Measurements from ENCODE around the gene NXPE3.

The NXPE3 gene

GRCh38 chr3:101868534-101869464, 89.8 kb downstream of the NXPE3 start:
- Histone ChIP-seq H3K27me3 (ENCODE audit: insufficient read depth, low read length, poor library complexity, severe bottlenecking) (no peaks in the 10 kb centered on the region), H3K9ac (ENCODE audit: low read depth, low read length, poor library complexity, severe bottlenecking) (no peak overlapping the region), H3K36me3 (ENCODE audit: insufficient read depth, low read length) (no peaks in the 10 kb centered on the region), H3K9me3 (ENCODE audit: insufficient read depth, low read depth, low read length) (no peaks in the 10 kb centered on the region), H3K79me2 (ENCODE audit: insufficient read depth, low read length) (no peaks in the 10 kb centered on the region), H4K20me1 (ENCODE audit: insufficient read depth, low read length, poor library complexity, severe bottlenecking) (no peaks in the 10 kb centered on the region), H3F3A (ENCODE audit: low read depth) (no peaks in the 10 kb centered on the region), H2AFZ (ENCODE audit: low read length) (peak overlapping the region; percentile 32; the same call in 1 of the 2 replicates), H3K4me3 (ENCODE audit: low read length, poor library complexity, severe bottlenecking) (no peak overlapping the region), H3K4me1 (ENCODE audit: insufficient read depth, low read length, poor library complexity, severe bottlenecking) (peaks cover 6% of the 10 kb centered on the region), H3K9me2 (replicated peaks; ENCODE audit: low read depth, low read length) (no peaks in the 10 kb centered on the region), H3K4me2 (ENCODE audit: low read depth, low read length, poor library complexity, severe bottlenecking) (no peak overlapping the region)
- TF ChIP-seq, protein P1, sequence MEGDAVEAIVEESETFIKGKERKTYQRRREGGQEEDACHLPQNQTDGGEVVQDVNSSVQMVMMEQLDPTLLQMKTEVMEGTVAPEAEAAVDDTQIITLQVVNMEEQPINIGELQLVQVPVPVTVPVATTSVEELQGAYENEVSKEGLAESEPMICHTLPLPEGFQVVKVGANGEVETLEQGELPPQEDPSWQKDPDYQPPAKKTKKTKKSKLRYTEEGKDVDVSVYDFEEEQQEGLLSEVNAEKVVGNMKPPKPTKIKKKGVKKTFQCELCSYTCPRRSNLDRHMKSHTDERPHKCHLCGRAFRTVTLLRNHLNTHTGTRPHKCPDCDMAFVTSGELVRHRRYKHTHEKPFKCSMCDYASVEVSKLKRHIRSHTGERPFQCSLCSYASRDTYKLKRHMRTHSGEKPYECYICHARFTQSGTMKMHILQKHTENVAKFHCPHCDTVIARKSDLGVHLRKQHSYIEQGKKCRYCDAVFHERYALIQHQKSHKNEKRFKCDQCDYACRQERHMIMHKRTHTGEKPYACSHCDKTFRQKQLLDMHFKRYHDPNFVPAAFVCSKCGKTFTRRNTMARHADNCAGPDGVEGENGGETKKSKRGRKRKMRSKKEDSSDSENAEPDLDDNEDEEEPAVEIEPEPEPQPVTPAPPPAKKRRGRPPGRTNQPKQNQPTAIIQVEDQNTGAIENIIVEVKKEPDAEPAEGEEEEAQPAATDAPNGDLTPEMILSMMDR (conservative IDR thresholded peaks at IDR 0.05; ENCODE audit: low read length) = no peak
- TF ChIP-seq EZH2phosphoT487 (IDR thresholded peaks at IDR 0.05; ENCODE audit: borderline replicate concordance) = no peak

- H4K20me1 ChIP-seq (ENCODE audit: insufficient read depth, low read length, poor library complexity, severe bottlenecking) = no peaks in the 10 kb centered on the region
- no peak overlapping the region for H3K4me2 ChIP-seq (ENCODE audit: low read depth, low read length, poor library complexity, severe bottlenecking)
- peaks cover 6% of the 10 kb centered on the region for H3K4me1 ChIP-seq (ENCODE audit: insufficient read depth, low read length, poor library complexity, severe bottlenecking)
- H3K9ac ChIP-seq (ENCODE audit: low read depth, low read length, poor library complexity, severe bottlenecking) = no peak overlapping the region
- no peaks in the 10 kb centered on the region for H3K36me3 ChIP-seq (ENCODE audit: insufficient read depth, low read length)
- TF ChIP-seq, protein P1 (conservative IDR thresholded peaks at IDR 0.05; ENCODE audit: low read length) = no peak
- TF ChIP-seq EZH2phosphoT487 (IDR thresholded peaks at IDR 0.05; ENCODE audit: borderline replicate concordance) = no peak
- no peak overlapping the region for H2AFZ ChIP-seq (ENCODE audit: low read length)
- H3K79me2 ChIP-seq (ENCODE audit: insufficient read depth, low read length) = no peaks in the 10 kb centered on the region
- no peak overlapping the region for H3K4me3 ChIP-seq (ENCODE audit: low read length, poor library complexity, severe bottlenecking)
- no peaks in the 10 kb centered on the region for H3F3A ChIP-seq (ENCODE audit: low read depth)
- no peaks in the 10 kb centered on the region for H3K9me2 ChIP-seq (replicated peaks; ENCODE audit: low read depth, low read length)
- H3K27me3 ChIP-seq (ENCODE audit: insufficient read depth, low read length, poor library complexity, severe bottlenecking) = no peaks in the 10 kb centered on the region
- H3K9me3 ChIP-seq (ENCODE audit: insufficient read depth, low read depth, low read length) = no peaks in the 10 kb centered on the region
Measured at GRCh38 chr3:101870138-101870537, 91.1 kb downstream of the NXPE3 start.

DNA sequence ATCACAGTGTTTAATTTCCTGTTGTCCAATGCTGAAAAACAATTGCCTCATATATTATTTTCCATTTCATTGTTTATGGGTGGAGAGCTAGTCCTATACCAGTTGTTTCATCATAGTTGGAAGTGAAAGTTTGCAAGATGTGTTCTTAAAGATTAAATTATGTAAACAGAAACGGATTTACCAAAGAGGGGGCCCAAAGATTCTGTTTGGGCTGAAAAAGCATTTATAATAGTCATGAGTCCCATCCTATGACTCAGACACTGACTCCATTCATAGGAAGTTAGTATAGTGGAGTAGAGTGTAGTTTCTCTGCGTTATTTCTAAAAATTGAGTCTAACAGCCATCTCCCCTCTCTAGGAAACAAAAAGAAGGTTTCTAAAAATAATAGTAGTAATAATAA, 94.6 kb downstream of the NXPE3 start:
- Histone ChIP-seq H2AFZ (ENCODE audit: low read length) (no peak overlapping the region), H3K27me3 (ENCODE audit: insufficient read depth, low read length, poor library complexity, severe bottlenecking) (no peaks in the 10 kb centered on the region), H3K9me3 (ENCODE audit: insufficient read depth, low read depth, low read length) (no peaks in the 10 kb centered on the region), H3K9me2 (replicated peaks; ENCODE audit: low read depth, low read length) (no peaks in the 10 kb centered on the region), H3K36me3 (ENCODE audit: insufficient read depth, low read length) (no peaks in the 10 kb centered on the region), H3K9ac (ENCODE audit: low read depth, low read length, poor library complexity, severe bottlenecking) (no peak overlapping the region), H4K20me1 (ENCODE audit: insufficient read depth, low read length, poor library complexity, severe bottlenecking) (no peaks in the 10 kb centered on the region), H3K79me2 (ENCODE audit: insufficient read depth, low read length) (no peaks in the 10 kb centered on the region), H3F3A (ENCODE audit: low read depth) (no peaks in the 10 kb centered on the region), H3K4me1 (ENCODE audit: insufficient read depth, low read length, poor library complexity, severe bottlenecking) (peaks cover 9% of the 10 kb centered on the region), H3K4me2 (ENCODE audit: low read depth, low read length, poor library complexity, severe bottlenecking) (no peak overlapping the region), H3K4me3 (ENCODE audit: low read length, poor library complexity, severe bottlenecking) (no peak overlapping the region)
- TF ChIP-seq, protein P1 (conservative IDR thresholded peaks at IDR 0.05; ENCODE audit: low read length) = no peak
- no peak for TF ChIP-seq EZH2phosphoT487 (IDR thresholded peaks at IDR 0.05; ENCODE audit: borderline replicate concordance)

All from Loucy (cell line).